Neural cell (in vitro differentiated cells): ENCODE results near the gene SRSF7. TPM values are rescaled to one million over a fixed set of nuclear protein-coding genes. Genes with fewer than 3 reads are reported as not detected.

Experiments
- H2AFZ ChIP-seq: fragments of 200-600, 300-800 bp; sonication (generic), shearing (Covaris generic); 2 replicates; pipeline ENCODE4 v1.6.0; 2014; ENCODE audit warnings: low read depth, mild to moderate bottlenecking, antibody characterized with exemption, low read length, moderate library complexity
- H3F3A ChIP-seq: fragments of 200-600 bp; shearing (Covaris generic); 2 replicates; pipeline ENCODE4 v1.6.1; 2016; ENCODE audit warnings: mild to moderate bottlenecking, moderate library complexity, mixed read lengths, antibody characterized with exemption, low read length; ENCODE audit not compliant: insufficient read depth, poor library complexity, severe bottlenecking
- H3K27ac ChIP-seq: fragments of 200-600, 300-800 bp; sonication (generic), shearing (Covaris generic); 2 replicates; pipeline ENCODE4 v1.5.1; 2014; ENCODE audit warnings: mild to moderate bottlenecking, low read length, moderate library complexity
- H3K27me3 ChIP-seq: fragments of 300-800, 200-600 bp; sonication (generic), shearing (Covaris generic); 2 replicates; pipeline ENCODE4 v1.6.0; 2014; ENCODE audit warnings: mild to moderate bottlenecking, low read depth, low read length, moderate library complexity; ENCODE audit not compliant: insufficient read depth
- H3K36me3 ChIP-seq: fragments of 300-800, 200-600 bp; sonication (generic), shearing (Covaris generic); 2 replicates; pipeline ENCODE4 v1.5.1; 2014; ENCODE audit warnings: mild to moderate bottlenecking, antibody characterized with exemption, low read length, moderate library complexity; ENCODE audit not compliant: insufficient read depth
- H3K4me2 ChIP-seq: fragments of 300-800, 200-600 bp; sonication (generic), shearing (Covaris generic); 2 replicates; pipeline ENCODE4 v1.6.0; 2014; ENCODE audit warnings: mild to moderate bottlenecking, low read length
- H3K4me3 ChIP-seq: fragments of 300-800, 200-600 bp; sonication (generic), shearing (Covaris generic); 2 replicates; pipeline ENCODE4 v1.5.1; 2014; ENCODE audit warnings: mild to moderate bottlenecking, low read length, moderate library complexity
- H3K79me2 ChIP-seq: fragments of 200-600 bp; shearing (Covaris generic); replicated peaks from 2 replicates; pipeline ENCODE4 v1.6.0; 2014; ENCODE audit warnings: mild to moderate bottlenecking, low read length, moderate library complexity; ENCODE audit not compliant: insufficient read depth
- H3K9ac ChIP-seq: fragments of 300-800, 200-600 bp; sonication (generic), shearing (Covaris generic); 2 replicates; pipeline ENCODE4 v1.6.1; 2016; ENCODE audit warnings: mild to moderate bottlenecking, low read length, mixed read lengths
- H3K9me2 ChIP-seq: fragments of 200-600 bp; shearing (Covaris generic); 2 replicates; pipeline ENCODE4 v1.6.1; 2016; ENCODE audit warnings: mild to moderate bottlenecking, low read length, mixed read lengths; ENCODE audit not compliant: insufficient read depth
- H3K9me3 ChIP-seq: fragments of 200-600, 300-800 bp; sonication (generic), shearing (Covaris generic); 2 replicates; pipeline ENCODE4 v1.6.1; 2016; ENCODE audit warnings: mild to moderate bottlenecking, mixed run types, low read length, moderate library complexity, mixed read lengths
- H4K20me1 ChIP-seq: fragments of 200-600 bp; shearing (Covaris generic); 2 replicates; pipeline ENCODE4 v1.6.1; 2016; ENCODE audit warnings: mild to moderate bottlenecking, mixed run types; ENCODE audit not compliant: insufficient read depth
- EP300 ChIP-seq: fragments of 450-650 bp; conservative IDR thresholded peaks from 2 replicates; pipeline ENCODE4 v1.6.1; 2014; ENCODE audit warnings: antibody characterized with exemption, mild to moderate bottlenecking, moderate library complexity; ENCODE audit not compliant: poor library complexity, severe bottlenecking
- EZH2 ChIP-seq: fragments of 200-600, 300-800 bp; shearing (Covaris generic), sonication (generic); IDR thresholded peaks from 2 replicates; pipeline ENCODE4 v1.6.1; 2014; ENCODE audit warnings: antibody characterized with exemption, low read length, borderline replicate concordance, mild to moderate bottlenecking; ENCODE audit not compliant: insufficient read depth, poor library complexity, severe bottlenecking
- MXI1 ChIP-seq: fragments of 450-650 bp; conservative IDR thresholded peaks from 2 replicates; pipeline ENCODE4 v1.6.1; 2014; ENCODE audit warnings: antibody characterized with exemption, mild to moderate bottlenecking; ENCODE audit not compliant: poor library complexity, severe bottlenecking
- POLR2AphosphoS5 ChIP-seq: IDR thresholded peaks from 2 replicates; pipeline ENCODE4 v1.6.1; 2012
- RAD21 ChIP-seq: fragments of 450-650 bp; conservative IDR thresholded peaks from 2 replicates; pipeline ENCODE4 v1.6.1; 2014; ENCODE audit warnings: antibody characterized with exemption, mild to moderate bottlenecking, moderate library complexity
- SMC3 ChIP-seq: fragments of 450-650 bp; conservative IDR thresholded peaks from 2 replicates; pipeline ENCODE4 v1.6.1; 2014; ENCODE audit warnings: antibody characterized with exemption, mild to moderate bottlenecking, moderate library complexity; ENCODE audit not compliant: poor library complexity
- TAF1 ChIP-seq: IDR thresholded peaks from 2 replicates; pipeline ENCODE4 v1.6.1; 2012; ENCODE audit warnings: low read depth
- polyA plus RNA-seq: library from polyadenylated mRNA; depleted of rRNA; stranded (reverse); fragments of >200 nt; gene quantifications from 2 replicates; pipeline ENCODE4 v1.2.3, GENCODE V29; 2014
- TF ChIP-seq, protein P1 (sequence below): fragments of 450-650 bp; IDR thresholded peaks from 2 replicates; pipeline ENCODE4 v1.5.1; 2014; ENCODE audit warnings: antibody characterized with exemption, mild to moderate bottlenecking, moderate library complexity; ENCODE audit not compliant: poor library complexity, severe bottlenecking
- TF ChIP-seq, protein P2 (sequence below): IDR thresholded peaks from 2 replicates; pipeline ENCODE4 v1.6.1; 2012; ENCODE audit warnings: borderline replicate concordance

SRSF7 gene
- polyA plus RNA-seq, 1 donor from 2014 or later, result 286 TPM

DNA sequence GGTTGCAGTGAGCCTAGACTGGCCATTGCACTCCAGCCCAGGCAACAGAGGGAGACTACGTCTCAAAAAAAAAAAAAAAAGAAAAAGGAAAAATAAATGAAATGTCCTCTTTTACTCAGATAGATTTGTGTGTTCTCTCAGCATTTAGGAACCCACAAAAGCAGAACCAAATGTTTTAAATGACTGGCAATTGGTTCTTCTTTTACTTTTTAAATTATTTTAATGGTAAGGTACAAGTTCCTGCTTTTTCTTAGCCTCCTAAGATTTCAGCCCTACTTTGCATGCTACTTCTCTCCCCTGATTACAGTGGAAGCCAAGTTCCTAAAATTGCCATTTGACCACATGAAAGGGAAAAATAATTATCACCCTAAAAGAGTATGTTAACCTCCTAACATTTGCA lies 23.5 kb downstream of the SRSF7 start:
- TF ChIP-seq EP300, result no peak
- TF ChIP-seq, protein P1, sequence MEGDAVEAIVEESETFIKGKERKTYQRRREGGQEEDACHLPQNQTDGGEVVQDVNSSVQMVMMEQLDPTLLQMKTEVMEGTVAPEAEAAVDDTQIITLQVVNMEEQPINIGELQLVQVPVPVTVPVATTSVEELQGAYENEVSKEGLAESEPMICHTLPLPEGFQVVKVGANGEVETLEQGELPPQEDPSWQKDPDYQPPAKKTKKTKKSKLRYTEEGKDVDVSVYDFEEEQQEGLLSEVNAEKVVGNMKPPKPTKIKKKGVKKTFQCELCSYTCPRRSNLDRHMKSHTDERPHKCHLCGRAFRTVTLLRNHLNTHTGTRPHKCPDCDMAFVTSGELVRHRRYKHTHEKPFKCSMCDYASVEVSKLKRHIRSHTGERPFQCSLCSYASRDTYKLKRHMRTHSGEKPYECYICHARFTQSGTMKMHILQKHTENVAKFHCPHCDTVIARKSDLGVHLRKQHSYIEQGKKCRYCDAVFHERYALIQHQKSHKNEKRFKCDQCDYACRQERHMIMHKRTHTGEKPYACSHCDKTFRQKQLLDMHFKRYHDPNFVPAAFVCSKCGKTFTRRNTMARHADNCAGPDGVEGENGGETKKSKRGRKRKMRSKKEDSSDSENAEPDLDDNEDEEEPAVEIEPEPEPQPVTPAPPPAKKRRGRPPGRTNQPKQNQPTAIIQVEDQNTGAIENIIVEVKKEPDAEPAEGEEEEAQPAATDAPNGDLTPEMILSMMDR, result no peak
- TF ChIP-seq, protein P2, sequence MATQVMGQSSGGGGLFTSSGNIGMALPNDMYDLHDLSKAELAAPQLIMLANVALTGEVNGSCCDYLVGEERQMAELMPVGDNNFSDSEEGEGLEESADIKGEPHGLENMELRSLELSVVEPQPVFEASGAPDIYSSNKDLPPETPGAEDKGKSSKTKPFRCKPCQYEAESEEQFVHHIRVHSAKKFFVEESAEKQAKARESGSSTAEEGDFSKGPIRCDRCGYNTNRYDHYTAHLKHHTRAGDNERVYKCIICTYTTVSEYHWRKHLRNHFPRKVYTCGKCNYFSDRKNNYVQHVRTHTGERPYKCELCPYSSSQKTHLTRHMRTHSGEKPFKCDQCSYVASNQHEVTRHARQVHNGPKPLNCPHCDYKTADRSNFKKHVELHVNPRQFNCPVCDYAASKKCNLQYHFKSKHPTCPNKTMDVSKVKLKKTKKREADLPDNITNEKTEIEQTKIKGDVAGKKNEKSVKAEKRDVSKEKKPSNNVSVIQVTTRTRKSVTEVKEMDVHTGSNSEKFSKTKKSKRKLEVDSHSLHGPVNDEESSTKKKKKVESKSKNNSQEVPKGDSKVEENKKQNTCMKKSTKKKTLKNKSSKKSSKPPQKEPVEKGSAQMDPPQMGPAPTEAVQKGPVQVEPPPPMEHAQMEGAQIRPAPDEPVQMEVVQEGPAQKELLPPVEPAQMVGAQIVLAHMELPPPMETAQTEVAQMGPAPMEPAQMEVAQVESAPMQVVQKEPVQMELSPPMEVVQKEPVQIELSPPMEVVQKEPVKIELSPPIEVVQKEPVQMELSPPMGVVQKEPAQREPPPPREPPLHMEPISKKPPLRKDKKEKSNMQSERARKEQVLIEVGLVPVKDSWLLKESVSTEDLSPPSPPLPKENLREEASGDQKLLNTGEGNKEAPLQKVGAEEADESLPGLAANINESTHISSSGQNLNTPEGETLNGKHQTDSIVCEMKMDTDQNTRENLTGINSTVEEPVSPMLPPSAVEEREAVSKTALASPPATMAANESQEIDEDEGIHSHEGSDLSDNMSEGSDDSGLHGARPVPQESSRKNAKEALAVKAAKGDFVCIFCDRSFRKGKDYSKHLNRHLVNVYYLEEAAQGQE, result no peak
- no peak for TF ChIP-seq TAF1
- TF ChIP-seq POLR2AphosphoS5, result no peak
- TF ChIP-seq SMC3, result no peak
- no peak overlapping the region for H3K4me3 ChIP-seq
- no peaks in the 10 kb centered on the region for H3K36me3 ChIP-seq
- H3K79me2 ChIP-seq, result no peaks in the 10 kb centered on the region
- H3K27me3 ChIP-seq, result no peaks in the 10 kb centered on the region
- H3K9me3 ChIP-seq, result no peaks in the 10 kb centered on the region
- H3K4me2 ChIP-seq, result no peak overlapping the region
- no peak overlapping the region for H2AFZ ChIP-seq
- H3K27ac ChIP-seq, result no peak overlapping the region
- H3F3A ChIP-seq, result no peaks in the 10 kb centered on the region
- H3K9ac ChIP-seq, result no peak overlapping the region
- no peaks in the 10 kb centered on the region for H4K20me1 ChIP-seq
- H3K9me2 ChIP-seq, result no peaks in the 10 kb centered on the region

DNA sequence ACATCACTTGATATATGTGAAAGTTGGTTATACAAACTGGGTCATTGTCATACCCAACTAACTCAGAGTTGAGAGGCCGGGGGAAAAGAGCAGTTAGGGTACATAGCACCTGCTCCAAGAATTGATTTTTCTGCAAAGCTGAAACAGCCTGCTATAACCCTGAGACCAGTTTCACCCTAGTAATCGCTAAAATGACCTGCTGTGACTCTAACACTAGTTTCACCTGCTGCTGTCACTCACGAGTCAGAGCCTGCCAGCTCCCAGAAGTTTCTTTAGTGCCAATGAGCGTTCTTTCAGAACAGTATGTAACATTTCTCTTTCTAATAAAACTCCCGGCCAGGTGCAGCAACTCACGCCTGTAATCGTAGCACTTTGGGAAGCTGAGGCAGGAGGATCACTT lies 28.0 kb downstream of the SRSF7 start:
- H2AFZ ChIP-seq, result no peak overlapping the region
- no peaks in the 10 kb centered on the region for H3F3A ChIP-seq
- no peaks in the 10 kb centered on the region for H3K79me2 ChIP-seq
- no peak overlapping the region for H3K27ac ChIP-seq
- no peak overlapping the region for H3K4me3 ChIP-seq
- H3K36me3 ChIP-seq, result no peaks in the 10 kb centered on the region
- no peaks in the 10 kb centered on the region for H3K9me2 ChIP-seq
- H3K9ac ChIP-seq, result no peak overlapping the region
- no peaks in the 10 kb centered on the region for H3K27me3 ChIP-seq
- no peaks in the 10 kb centered on the region for H3K9me3 ChIP-seq
- H4K20me1 ChIP-seq, result no peaks in the 10 kb centered on the region
- no peak overlapping the region for H3K4me2 ChIP-seq
- TF ChIP-seq SMC3 (no peak), RAD21 (no peak), MXI1 (no peak), EP300 (no peak), TAF1 (no peak), POLR2AphosphoS5 (no peak), EZH2 (no peak)
- TF ChIP-seq, protein P2, result no peak
- TF ChIP-seq, protein P1, result no peak
